AG09309 (cell line): Measurements from ENCODE around the gene SOX18.
"Not testable (repeated sequence)": the region's sequence is repeated elsewhere in the genome, so short reads cannot be mapped to it uniquely, and the experiment has no call there.

Experiments used
- DNase-seq: peaks from one replicate; pipeline ENCODE4 v3.0.0-alpha.2; 2010; ENCODE audit warnings: low read depth
- H3K4me3 ChIP-seq: 2 replicates; pipeline ENCODE4 v1.5.1; 2011; ENCODE audit warnings: mild to moderate bottlenecking, low read depth, low read length, moderate library complexity; ENCODE audit not compliant: control insufficient read depth
- TF ChIP-seq, protein P1 (sequence below): IDR thresholded peaks from 2 replicates; pipeline ENCODE4 v1.5.1; 2011; ENCODE audit warnings: mild to moderate bottlenecking, low read depth, low read length, inconsistent platforms; ENCODE audit not compliant: insufficient read depth, control insufficient read depth; ENCODE audit errors: missing control alignments

The SOX18 gene

DNA sequence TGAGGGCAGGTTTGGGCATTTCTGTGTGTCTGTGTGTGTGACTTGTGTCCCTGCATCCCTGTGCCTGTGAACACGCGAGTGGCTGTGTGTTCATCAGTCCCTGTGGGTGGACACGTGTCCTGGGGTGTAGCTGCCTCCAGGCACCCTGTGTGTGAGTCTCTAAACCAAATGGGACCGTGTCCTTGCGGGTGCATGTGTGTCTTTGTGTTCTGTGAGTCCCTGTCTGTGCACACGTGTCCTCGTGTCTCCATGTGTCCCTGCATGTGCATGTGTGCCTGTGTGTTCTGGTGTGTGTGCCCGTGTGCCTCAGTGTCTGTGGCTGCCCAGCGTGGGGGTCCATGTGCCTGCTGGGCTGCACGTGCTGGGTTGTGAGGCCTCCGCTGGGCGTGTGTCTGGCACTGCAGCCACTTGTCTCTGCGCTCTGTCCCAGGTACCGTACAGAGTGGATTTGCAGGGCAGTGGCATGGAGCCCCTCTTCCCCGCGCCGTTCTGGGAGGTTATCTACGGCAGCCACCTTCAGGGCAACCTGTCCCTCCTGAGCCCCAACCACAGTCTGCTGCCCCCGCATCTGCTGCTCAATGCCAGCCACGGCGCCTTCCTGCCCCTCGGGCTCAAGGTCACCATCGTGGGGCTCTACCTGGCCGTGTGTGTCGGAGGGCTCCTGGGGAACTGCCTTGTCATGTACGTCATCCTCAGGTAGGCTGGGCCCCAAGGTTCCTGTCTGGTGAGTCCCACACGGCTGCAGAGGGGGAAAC, 43.0 kb upstream of the SOX18 start:
- DNase-seq = no peak
- no peak overlapping the region for H3K4me3 ChIP-seq
- TF ChIP-seq, protein P1, sequence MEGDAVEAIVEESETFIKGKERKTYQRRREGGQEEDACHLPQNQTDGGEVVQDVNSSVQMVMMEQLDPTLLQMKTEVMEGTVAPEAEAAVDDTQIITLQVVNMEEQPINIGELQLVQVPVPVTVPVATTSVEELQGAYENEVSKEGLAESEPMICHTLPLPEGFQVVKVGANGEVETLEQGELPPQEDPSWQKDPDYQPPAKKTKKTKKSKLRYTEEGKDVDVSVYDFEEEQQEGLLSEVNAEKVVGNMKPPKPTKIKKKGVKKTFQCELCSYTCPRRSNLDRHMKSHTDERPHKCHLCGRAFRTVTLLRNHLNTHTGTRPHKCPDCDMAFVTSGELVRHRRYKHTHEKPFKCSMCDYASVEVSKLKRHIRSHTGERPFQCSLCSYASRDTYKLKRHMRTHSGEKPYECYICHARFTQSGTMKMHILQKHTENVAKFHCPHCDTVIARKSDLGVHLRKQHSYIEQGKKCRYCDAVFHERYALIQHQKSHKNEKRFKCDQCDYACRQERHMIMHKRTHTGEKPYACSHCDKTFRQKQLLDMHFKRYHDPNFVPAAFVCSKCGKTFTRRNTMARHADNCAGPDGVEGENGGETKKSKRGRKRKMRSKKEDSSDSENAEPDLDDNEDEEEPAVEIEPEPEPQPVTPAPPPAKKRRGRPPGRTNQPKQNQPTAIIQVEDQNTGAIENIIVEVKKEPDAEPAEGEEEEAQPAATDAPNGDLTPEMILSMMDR = no peak

DNA sequence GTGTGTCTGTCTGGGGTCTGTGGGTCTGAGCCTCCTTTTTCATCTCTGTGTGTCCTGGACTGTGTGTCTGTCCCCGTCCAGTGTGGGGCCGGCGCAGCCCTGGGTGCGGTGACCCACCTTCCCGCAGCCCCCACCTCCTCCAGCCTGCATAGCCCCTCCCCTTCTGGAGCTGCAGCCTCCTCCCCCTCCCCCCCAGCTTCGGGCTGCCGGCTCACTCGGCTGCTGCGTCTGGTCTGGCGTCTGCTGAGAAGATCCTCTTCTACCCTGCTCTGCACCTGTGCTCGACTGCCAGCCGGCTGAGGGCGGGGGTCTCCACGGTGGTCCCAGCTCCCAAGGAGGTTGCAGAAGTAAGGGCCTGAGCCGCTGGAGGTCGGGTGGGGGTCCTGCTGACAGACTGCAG, 42.3 kb upstream of the SOX18 start:
- TF ChIP-seq, protein P1 = no peak
- DNase-seq = no peak
- no peak overlapping the region for H3K4me3 ChIP-seq

DNA sequence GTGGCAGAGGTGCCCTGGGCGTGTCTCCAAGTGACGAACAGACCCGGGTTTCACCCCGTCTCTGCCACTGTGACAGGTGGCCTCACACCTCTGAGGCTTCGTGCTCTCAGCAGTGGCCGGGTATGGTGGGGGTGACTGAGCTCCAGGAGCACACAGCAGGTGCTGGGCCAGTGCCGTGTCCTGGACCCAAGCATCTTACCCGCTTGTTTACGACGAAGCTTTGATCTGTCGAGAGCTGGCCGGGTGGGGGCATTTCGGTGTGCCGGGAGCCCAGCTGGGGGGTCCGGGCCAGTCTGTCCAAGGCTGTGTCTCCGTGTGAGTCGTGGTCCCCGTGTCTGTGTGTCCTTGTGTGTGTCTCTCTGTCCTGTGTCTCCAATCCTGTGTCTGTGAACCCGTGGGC, 41.9 kb upstream of the SOX18 start:
- no peak overlapping the region for H3K4me3 ChIP-seq
- TF ChIP-seq, protein P1 = no peak
- no peak for DNase-seq

DNA sequence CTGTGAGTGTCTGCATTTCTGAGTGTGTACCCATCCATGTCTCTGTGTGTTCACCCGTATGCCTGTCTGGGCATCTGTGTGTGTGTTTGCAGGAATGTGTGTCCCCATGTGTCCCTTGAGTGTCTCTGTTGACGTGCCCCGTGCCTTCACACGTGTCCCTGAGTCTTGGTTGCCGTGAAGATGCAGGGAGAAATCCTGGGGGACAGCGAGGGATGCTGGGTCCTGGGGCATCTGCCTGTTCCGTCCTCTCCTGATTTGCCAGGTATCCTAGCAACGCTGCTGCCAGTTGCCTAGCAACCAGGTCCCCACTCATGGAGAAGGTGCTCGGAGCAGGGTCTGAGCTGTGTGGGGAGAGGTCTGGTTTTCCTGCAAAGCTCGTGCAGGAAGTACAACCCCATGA, 40.7 kb upstream of the SOX18 start:
- no peak overlapping the region for H3K4me3 ChIP-seq
- DNase-seq = no peak
- TF ChIP-seq, protein P1 = no peak

DNA sequence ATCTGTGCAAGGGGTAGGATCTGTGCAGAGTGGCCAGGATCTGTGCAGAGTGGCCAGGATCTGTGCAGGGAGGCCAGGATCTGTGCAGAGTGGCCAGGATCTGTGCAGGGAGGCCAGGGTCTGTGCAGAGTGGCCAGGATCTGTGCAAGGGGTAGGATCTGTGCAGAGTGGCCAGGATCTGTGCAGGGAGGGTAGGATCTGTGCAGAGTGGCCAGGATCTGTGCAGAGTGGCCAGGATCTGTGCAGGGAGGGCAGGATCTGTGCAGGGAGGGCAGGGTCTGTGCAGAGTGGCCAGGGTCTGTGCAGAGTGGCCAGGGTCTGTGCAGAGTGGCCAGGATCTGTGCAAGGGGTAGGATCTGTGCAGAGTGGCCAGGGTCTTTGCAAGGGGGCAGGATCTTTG, 39.1 kb upstream of the SOX18 start:
- not testable (repeated sequence) for DNase-seq, H3K4me3 ChIP-seq

DNA sequence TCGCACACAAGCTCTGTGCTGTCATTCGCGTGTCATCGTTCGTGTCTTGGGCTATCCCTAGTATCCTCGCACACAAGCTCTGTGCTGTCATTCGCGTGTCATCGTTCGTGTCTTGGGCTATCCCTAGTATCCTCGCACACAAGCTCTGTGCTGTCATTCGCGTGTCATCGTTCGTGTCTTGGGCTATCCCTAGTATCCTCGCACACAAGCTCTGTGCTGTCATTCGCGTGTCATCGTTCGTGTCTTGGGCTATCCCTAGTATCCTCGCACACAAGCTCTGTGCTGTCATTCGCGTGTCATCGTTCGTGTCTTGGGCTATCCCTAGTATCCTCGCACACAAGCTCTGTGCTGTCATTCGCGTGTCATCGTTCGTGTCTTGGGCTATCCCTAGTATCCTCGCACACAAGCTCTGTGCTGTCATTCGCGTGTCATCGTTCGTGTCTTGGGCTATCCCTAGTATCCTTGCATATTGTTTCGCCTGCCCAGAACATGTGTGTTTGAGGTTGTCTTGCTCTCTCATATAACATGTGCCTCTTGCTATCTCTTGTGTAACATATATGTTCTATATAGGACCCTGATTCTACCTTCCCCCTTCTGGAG, 37.9 kb upstream of the SOX18 start:
- DNase-seq, H3K4me3 ChIP-seq: not testable (repeated sequence)

DNA sequence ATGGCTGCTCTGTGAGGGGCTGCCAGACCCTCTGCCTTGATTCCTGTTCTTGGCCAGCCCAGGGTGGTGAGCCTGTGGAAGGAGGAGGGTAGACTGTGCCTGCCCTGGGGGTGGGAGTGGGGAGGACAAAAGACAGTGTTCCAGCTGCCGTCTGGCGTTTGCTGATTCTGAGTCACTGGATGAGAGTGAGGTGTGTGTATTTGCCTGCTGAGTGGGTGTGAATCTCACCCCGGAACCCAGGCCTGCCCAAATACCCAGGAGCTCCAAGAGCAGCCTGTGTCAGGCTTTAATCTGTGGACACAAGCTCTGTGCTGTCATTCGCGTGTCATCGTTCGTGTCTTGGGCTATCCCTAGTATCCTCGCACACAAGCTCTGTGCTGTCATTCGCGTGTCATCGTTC, 37.4 kb upstream of the SOX18 start:
- no peak overlapping the region for H3K4me3 ChIP-seq
- TF ChIP-seq, protein P1 = no peak
- DNase-seq = no peak
